Rectal smooth muscle tissue (tissue), 1 donor: ENCODE results near the gene TBX18.

Source experiments
- H3K27ac ChIP-seq: one replicate; pipeline ENCODE4 v1.7.0; 2013; ENCODE audit warnings: low read depth, low read length, inconsistent platforms
- H3K27me3 ChIP-seq: one replicate; pipeline ENCODE4 v1.7.0; 2013; ENCODE audit warnings: low read length; ENCODE audit not compliant: control insufficient read depth, insufficient read depth
- H3K36me3 ChIP-seq: one replicate; pipeline ENCODE4 v1.7.0; 2013; ENCODE audit warnings: low read length; ENCODE audit not compliant: control insufficient read depth, insufficient read depth
- H3K4me1 ChIP-seq: one replicate; pipeline ENCODE4 v1.7.0; 2013; ENCODE audit warnings: low read length; ENCODE audit not compliant: control insufficient read depth, insufficient read depth
- H3K4me3 ChIP-seq: one replicate; pipeline ENCODE4 v1.7.0; 2013; ENCODE audit warnings: low read length
- H3K9ac ChIP-seq: one replicate; pipeline ENCODE4 v1.7.0; 2013; ENCODE audit warnings: low read length

TBX18 gene

DNA sequence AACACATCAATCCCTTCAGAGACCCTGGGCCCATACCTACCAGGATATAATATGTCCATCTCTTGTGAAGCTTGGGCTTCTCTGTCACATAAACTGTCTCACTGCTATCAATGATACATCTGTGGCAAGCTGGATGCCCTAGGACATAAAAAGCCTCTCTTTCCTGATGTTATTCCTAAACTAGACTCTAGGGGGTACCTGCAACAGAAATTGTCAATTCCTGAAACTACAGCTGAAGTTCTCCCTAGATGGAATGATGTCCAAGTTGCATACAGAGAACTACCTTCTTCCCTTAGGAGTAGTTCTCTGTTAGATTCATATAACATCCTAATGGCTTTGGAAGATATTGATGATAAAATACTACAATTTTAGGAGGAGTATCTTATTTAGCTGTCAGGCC, 35.8 kb downstream of the TBX18 start:
- Histone ChIP-seq H3K36me3 (no peaks in the 10 kb centered on the region), H3K9ac (no peak overlapping the region), H3K27ac (no peak overlapping the region), H3K27me3 (no peaks in the 10 kb centered on the region), H3K4me3 (no peak overlapping the region), H3K4me1 (no peaks in the 10 kb centered on the region)

DNA sequence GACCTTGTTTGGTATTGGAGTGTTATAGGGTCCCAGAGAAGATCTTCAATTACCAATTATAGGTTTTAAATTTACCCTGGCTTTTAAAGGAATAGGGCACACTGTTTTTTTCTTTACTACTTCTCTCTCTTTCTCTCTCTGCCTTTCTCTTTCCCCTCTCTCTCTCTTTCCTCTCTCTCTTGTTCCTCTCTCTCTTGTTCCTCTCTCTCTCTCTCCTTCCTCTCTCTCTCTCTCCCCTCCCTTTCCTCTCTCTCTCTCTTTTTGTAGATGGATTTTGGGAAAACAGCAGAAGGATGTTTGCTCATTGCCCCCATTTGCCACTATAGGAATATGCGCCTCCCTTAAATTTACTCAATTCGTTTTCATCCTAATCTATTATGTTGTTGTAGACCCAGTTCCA, 45.2 kb downstream of the TBX18 start:
- Histone ChIP-seq H3K27ac (no peak overlapping the region), H3K9ac (no peak overlapping the region), H3K36me3 (no peaks in the 10 kb centered on the region), H3K4me3 (no peak overlapping the region), H3K27me3 (no peaks in the 10 kb centered on the region), H3K4me1 (no peaks in the 10 kb centered on the region)

DNA sequence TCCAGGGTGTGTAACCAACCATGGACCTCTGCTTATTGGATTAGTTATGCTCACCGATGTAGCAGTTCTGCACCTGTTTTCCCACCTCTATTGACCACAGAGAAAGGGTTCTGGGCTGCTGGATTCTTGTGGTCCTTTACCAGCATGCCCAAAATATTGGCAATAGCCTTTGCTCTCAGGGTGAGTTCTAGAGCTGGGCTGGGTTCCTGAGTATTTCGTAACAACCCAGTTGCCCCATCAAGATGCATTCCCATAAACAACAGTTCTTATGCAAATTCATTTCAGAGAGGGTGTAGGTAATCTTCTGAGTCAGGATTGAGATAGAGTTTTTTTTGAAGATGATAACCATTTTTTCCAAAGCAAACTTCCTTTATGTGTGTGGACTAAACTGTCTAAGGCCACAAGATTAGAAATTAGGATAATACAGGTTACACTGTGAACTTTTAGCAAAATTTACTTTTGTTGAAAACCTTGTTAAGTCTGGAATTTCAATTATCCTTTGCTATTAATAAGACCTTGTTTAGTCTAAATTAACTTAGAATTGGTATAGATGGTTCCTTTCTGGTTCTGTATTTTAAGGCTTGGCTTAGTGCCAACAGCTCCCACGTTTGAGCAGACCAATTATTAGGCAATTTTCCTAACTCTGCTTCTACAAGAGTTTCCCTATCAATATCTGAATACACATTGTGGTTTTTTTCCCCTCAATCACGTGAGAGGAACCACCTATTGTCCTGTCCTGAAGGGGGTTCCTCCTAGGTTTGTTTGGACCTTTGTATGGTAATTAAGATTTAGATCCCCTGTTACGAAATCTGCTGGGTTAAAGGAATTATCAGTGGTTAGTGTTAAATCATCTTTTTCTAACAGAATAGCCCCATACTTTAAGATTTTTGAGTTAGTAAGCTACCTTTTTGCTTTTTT, 46.1 kb downstream of the TBX18 start:
- Histone ChIP-seq H3K4me3 (no peak overlapping the region), H3K36me3 (no peaks in the 10 kb centered on the region), H3K4me1 (no peaks in the 10 kb centered on the region), H3K27ac (no peak overlapping the region), H3K9ac (no peak overlapping the region), H3K27me3 (no peaks in the 10 kb centered on the region)

DNA sequence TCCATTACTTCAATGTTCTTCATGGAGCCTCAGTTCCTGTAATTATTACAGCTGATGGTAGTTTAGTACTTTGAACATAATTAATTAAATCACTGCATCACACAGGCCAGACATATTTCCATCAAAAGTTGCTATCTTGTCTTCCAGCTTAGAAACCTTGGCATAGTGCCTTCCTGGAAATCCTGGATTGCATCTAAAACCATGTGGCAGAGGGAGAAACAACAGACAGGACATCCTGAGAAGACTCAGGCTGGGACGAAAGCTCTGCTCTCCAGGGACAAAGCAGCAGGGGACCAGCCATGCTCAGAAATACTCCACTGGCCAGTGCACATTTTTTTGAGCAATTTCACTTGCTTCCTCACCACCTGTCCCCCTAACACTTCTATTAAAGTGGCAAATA, 55.3 kb downstream of the TBX18 start:
- Histone ChIP-seq H3K36me3 (no peaks in the 10 kb centered on the region), H3K27ac (no peak overlapping the region), H3K9ac (no peak overlapping the region), H3K4me1 (no peaks in the 10 kb centered on the region), H3K4me3 (no peak overlapping the region), H3K27me3 (no peaks in the 10 kb centered on the region)

DNA sequence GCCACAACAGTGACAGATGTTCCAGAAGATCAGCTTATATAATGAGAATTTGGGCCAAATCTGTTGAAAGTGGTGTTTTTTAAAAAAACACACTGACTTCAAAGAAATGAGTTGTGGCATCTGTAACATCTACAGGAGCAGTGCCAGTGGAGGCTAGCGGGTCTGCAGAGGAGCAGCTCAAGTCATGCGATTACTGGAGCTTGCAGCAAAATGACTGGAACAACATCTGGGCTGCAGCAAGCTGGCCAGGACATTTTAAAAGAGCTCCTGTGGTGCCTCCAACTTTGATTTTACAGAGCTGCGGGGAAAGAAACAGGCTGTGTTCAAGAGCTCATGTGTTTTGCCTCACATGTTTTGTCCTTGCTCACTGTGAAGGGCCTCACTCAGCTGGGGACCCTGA, 57.2 kb downstream of the TBX18 start:
- H3K27me3 ChIP-seq, result no peaks in the 10 kb centered on the region
- no peak overlapping the region for H3K4me3 ChIP-seq
- H3K4me1 ChIP-seq, result no peaks in the 10 kb centered on the region
- H3K9ac ChIP-seq, result no peak overlapping the region
- H3K27ac ChIP-seq, result no peak overlapping the region
- no peaks in the 10 kb centered on the region for H3K36me3 ChIP-seq

DNA sequence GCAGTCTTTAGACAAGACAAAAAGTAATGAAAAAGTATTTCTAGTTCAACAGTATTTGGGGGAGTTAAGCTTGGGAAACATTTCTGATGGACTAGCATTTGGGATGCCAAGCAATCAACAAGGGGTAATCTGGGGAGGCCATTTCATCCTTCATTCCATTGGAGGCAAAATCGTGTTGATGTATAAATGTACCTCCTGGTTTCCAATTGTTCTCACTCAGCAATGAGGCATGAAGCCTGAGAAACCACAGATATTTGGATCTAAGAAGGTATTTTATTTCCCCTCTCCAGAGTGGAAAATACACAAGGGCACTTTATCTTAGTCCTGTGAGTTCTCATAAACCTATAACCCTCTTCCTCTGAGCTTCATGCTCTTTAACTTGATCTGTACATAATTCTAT, 68.2 kb downstream of the TBX18 start:
- H3K27ac ChIP-seq, result no peak overlapping the region
- no peaks in the 10 kb centered on the region for H3K27me3 ChIP-seq
- H3K9ac ChIP-seq, result no peak overlapping the region
- H3K4me1 ChIP-seq, result no peaks in the 10 kb centered on the region
- H3K36me3 ChIP-seq, result no peaks in the 10 kb centered on the region
- no peak overlapping the region for H3K4me3 ChIP-seq

DNA sequence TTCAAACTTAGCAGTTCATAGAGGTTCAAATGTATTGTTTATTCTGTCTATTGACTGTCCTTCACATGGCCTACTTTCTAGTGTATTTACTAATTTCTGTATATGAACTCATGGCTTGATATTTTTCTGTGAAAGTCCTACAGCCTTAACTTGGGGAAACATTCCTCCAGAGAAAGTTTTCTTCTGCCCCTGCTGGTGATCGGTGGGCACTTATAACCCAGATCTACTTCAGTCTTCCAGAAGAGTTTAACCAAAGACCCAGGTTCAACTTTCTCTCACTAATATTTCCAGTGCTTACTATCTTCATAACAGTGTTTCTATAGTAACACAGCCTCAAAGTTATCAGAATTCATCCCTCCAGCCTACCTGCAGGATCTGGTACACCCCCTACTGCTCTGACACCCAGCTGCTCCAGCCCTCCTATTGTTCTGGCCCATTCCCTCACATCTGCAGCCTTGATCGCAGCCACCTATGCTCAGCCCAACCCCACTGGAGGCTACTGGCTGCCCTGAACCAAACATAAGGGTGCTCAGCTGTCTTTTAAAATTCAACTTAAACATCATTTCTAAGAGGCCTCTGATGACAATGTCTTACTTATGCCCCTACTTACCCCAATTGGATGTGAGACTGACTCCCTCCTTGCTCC, 72.3 kb downstream of the TBX18 start:
- Histone ChIP-seq H3K9ac (no peak overlapping the region), H3K27me3 (no peaks in the 10 kb centered on the region), H3K4me3 (no peak overlapping the region), H3K4me1 (no peaks in the 10 kb centered on the region), H3K27ac (no peak overlapping the region), H3K36me3 (no peaks in the 10 kb centered on the region)

DNA sequence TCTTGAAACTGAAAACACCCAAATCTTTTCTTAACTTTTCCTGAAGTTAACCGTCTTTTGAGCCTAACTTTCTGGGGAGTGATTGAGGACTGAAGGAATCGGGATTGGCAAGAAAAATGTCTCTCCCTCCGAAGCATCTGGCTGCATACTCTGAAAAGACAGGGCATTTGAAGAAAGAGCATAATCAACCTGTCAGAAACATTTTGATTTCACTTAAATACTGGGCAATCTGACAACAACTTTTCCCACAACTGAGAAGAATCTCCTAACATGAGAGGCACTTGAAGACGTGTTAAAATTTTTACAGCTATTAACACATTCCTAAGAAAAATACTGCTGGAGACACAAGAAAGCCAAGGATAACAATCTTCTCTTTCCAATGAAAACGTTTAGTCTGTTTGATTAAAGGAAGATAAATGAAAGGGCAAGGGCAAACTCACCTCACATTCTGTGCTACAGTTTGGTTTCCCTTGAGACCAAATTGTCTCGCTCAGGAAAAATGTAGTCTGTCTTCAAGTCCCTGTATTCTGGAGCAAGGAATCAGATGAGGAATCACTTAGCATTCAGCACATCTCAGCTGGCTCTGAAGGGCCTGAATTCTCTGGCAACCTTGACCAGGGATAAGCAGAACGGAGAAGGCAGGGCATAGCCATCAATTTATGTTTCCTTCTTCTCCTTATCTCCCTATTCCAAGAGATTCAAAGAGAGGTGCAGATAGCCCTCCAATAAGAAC, 76.1 kb downstream of the TBX18 start:
- Histone ChIP-seq H3K27ac (no peak overlapping the region), H3K36me3 (no peaks in the 10 kb centered on the region), H3K4me1 (no peaks in the 10 kb centered on the region), H3K27me3 (no peaks in the 10 kb centered on the region), H3K4me3 (no peak overlapping the region), H3K9ac (no peak overlapping the region)

DNA sequence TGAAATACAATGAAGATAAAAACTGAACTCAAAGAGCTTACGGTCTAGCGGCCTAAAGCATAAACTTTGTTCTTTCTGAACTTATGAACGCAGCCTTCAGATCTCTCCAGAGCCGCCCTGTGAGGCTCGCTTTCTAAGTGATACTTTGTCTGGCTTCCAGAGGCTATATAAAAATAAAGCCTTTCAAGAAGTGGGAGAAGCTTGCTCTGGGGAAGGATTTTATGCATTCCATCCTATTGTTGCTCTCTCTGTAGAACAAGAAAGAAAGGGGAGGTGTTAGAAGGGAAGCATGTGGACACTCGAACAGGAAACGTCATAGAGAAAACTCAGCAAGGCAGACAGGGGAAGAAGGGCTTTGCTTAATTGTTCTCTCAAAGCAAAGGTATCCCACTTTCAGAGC, 77.0 kb downstream of the TBX18 start:
- no peaks in the 10 kb centered on the region for H3K27me3 ChIP-seq
- H3K9ac ChIP-seq, result no peak overlapping the region
- no peak overlapping the region for H3K4me3 ChIP-seq
- H3K4me1 ChIP-seq, result no peaks in the 10 kb centered on the region
- no peaks in the 10 kb centered on the region for H3K36me3 ChIP-seq
- H3K27ac ChIP-seq, result no peak overlapping the region

DNA sequence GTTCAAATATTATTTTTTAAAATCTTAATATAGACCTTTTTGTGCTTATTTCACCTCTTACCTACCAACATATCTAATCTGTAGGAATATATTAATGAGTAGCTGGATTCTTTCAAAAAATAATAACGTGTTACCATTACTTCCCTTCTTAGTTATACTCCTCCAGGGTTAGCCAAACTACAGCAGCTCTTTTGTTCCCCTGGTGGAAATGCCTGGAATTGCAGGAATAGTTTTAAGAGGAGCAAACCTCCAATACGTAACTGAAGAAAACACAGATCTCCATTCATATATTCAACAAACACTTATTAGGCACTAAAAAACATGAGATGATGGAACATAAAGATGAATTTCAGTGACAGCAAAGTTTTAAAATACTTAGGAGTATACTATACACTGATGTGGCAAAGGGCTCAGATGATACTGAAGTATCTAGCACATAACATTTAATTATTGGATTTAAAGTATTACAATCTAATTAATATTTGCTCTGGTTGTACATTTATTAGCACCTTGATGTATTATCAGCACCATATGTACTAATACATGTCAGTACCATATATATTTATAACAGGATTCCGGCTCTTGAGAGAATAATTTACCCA, 78.3 kb downstream of the TBX18 start:
- no peaks in the 10 kb centered on the region for H3K27me3 ChIP-seq
- no peaks in the 10 kb centered on the region for H3K36me3 ChIP-seq
- H3K4me1 ChIP-seq, result no peaks in the 10 kb centered on the region
- no peak overlapping the region for H3K27ac ChIP-seq
- H3K9ac ChIP-seq, result no peak overlapping the region
- no peak overlapping the region for H3K4me3 ChIP-seq

DNA sequence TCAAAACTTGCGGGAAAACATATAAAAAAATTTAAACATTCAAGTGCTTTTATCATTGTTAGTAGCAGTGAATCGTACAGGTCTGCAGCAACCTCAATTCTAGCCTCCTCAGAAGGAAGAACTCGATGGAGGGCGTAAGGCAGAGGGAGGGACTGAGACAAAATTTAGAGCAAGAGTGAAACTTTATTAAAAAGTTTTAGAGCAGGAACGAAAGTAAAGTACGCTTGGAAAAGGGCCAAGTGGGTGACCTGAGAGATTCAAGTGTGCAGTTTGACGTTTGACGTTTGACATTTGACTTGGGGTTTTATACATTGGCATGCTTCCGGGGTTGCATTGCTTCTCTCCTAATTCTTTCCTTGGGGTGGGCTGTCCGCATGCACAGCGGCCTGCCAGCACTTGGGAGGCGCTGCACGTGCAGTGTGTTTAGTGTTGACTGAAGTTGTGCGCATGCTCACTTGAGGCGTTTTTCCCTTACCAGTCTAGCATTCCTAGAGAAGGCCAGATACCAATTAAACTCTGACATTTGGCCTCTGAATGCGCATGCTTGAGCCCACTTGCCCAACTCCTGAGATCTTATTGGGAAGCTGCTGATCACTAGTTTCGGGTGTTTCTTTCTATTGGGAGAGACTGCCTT, 82.6 kb downstream of the TBX18 start:
- Histone ChIP-seq H3K27me3 (no peaks in the 10 kb centered on the region), H3K4me3 (no peak overlapping the region), H3K4me1 (no peaks in the 10 kb centered on the region), H3K27ac (no peak overlapping the region), H3K36me3 (no peaks in the 10 kb centered on the region), H3K9ac (no peak overlapping the region)

DNA sequence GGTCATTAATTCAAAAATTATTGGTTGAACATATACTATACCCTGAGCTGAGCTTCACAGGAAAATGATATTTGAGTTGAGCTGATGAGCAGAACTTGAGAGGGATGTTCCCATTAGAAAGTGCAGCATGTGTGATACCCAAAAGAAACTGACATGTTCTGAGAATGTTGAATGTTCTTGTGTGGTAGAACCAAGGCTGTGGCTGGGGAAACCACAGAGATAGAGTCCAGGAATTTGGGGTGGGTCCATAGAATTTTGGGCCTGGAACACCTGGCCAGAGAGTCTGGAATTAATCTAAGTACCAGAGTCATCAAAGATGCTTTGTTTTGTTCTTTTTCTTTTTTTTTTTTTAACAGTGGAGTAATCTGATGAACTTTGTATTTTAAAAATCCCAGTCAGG, 88.7 kb downstream of the TBX18 start:
- H3K27me3 ChIP-seq, result no peaks in the 10 kb centered on the region
- no peak overlapping the region for H3K27ac ChIP-seq
- H3K4me3 ChIP-seq, result no peak overlapping the region
- H3K36me3 ChIP-seq, result no peaks in the 10 kb centered on the region
- H3K9ac ChIP-seq, result no peak overlapping the region
- H3K4me1 ChIP-seq, result no peaks in the 10 kb centered on the region
